GDM1 (cell line): Measurements from ENCODE around the gene GPR179.
A peak's percentile ranks its signal among the peaks of the same experiment; 100 is the strongest.

ENCODE experiments used
- DNase-seq: peaks from one replicate; lab custom pipeline; 2025; lab: John Stamatoyannopoulos, UW

The GPR179 gene

DNA sequence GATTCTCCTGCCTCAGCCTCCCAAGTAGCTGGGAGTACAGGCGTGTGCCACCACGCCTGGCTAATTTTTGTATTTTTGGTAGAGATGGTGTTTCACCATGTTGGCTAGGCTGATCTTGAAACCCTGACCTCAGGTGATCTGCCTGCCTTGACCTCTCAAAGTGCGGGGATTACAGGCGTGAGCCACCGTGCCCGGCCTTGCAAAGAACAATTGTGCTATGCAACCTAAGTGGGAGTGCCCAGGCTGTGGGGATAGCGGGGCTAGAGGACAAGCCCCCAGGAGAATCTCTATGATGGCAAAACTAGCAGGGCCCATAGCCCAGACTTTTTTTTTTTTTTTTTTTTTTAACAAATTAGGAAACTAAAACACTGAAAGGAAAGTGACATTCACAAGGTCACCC lies 2.0 kb upstream of the GPR179 start:
- no peak for DNase-seq

DNA sequence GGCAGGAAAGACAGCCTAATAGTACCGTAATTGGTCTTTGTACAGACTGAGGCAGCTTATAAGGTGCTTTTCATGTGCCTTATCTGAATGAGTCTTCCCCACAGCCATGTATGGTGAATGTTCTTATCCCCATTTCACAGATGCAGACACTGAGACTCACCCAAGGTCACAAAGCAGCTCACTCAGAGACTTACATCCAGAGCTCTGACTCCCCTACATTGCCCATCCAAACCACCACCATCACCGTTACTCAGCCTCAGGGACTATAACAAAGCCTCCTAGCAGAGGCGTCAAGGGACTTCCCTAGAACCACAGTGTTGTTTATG lies 627 bp upstream of the GPR179 start:
- DNase-seq = no peak

GRCh38 chr17:38342886-38343607 lies 709 bp downstream of the GPR179 start:
- DNase-seq = no peak

- DNase-seq = no peak
Observed at GRCh38 chr17:38341035-38341721, 2.6 kb downstream of the GPR179 start.

GRCh38 chr17:38339891-38340290 lies 3.9 kb downstream of the GPR179 start:
- DNase-seq = no peak

DNA sequence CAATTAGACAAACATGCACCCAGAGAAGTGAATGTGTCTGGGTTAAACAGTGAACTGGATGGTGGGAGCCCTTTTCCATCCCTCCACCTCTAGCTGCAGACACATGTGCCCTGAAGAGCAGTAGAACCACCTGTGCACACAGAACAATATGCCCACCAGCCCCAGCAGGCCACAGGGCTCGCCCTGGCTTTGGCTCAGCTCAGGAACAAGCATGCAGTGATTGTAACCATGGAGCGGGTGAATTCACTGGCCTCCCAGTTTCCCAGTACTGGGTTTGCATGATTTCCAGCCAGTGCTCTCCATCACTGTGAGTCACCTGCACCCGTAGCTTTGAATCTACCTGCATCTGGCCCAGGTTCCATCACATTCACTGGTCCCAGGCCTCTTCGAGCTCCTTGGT lies 5.2 kb downstream of the GPR179 start:
- DNase-seq = no peak

GRCh38 chr17:38338053-38338452 lies 5.7 kb downstream of the GPR179 start:
- DNase-seq = no peak

- no peak for DNase-seq
Observed at GRCh38 chr17:38336838-38337237, 6.9 kb downstream of the GPR179 start.

DNA sequence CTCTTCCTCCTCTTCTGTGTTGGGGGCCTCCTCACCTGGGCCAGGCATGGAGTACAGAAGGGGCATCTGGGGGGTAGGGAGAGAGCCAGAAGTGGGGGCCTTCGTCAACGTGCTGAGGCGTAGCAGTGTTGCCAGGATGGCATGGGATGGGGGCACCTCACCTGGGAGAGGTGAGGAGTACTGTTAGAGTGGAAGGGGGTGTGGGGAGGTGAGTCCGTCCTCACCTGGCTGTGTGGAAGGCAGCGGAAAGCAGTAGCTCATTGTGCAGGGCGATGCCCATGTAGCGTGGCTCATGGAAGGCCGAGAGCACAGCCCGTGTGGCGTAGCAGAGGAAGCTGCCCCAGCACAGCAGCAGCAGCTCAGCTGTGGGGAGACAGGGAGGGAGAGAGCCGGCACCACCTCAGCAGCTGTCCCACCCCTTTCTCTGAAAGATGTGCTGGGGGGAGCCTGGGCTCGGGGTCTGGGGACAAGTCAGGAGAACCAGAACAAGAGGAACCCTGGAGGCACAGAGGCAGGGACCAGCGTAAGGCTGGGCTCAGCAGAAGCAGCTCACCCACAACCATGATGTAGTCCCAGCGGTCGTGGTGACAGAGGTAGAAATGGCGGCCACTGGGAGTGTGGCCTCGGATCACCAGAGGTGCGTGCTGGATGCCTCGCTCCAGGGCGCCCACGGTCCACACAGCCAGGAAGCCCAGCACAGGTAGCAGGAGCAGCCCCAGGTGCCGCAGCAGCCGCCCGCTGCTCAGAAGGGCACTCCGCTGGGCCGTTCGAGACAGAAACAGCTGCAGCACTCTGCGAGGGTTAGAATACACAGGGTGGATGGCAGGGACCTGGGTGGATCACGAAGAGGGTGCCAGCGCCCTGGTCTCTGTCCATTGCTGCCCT lies 9.0 kb downstream of the GPR179 start:
- no peak for DNase-seq

DNA sequence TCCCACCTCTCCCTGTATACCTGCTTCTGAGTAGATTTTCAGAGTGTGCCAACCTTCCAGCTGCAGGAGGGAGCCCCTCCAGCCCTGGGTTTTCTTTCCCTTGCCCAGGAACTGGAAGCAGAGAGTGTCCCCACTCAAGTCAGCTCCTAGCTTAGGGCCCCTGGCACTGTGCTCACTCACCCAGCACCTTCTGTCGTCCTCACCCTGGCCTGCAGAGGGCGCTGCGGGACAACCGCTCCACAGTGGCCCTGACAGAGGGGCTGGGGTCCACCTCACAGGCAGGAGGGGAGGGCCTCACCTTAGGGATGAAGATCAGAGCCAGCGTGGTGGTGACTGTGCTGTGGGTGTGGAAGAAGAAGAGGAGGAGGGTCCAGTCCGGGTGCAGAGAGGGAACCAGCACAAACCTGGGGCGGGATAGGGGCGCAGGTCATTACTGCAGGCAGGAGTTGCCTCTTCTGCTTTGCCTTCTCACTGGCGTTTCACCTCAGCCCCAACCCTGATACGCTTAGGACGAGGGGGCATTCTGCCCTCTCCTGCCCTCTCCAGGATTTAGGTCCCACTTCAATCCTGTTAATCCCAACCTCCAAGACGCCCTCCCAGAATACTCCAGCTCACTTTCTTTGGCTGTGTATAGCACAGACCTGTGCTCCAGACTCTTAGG lies 10.0 kb downstream of the GPR179 start:
- DNase-seq = peak; percentile 40

- no peak for DNase-seq
Observed at GRCh38 chr17:38332735-38333134, 11.0 kb downstream of the GPR179 start.

DNA sequence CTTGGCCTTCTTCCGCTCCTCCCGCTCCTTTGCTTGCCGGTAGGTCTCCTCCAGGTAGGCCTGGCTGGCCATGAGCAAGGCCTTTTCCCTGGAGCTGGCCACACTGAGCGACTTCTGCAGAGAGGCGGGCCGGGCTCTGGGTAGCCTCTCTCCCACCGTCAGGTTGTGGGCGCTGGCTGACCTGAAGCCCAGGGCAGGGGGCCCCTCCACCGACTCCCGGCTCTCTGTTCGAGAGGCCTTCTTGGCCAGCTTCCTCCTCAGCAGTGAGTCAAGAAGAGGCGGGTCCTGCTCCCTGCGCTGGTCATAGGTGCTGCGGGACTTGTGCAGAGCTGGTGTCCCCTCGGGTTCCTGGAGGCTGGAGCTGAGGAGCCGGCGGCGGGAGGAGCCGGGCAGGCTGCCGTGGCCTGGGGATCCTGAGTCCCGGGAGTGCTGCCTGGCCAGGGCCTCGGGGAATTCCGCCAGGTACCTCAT lies 12.8 kb downstream of the GPR179 start:
- no peak for DNase-seq

DNA sequence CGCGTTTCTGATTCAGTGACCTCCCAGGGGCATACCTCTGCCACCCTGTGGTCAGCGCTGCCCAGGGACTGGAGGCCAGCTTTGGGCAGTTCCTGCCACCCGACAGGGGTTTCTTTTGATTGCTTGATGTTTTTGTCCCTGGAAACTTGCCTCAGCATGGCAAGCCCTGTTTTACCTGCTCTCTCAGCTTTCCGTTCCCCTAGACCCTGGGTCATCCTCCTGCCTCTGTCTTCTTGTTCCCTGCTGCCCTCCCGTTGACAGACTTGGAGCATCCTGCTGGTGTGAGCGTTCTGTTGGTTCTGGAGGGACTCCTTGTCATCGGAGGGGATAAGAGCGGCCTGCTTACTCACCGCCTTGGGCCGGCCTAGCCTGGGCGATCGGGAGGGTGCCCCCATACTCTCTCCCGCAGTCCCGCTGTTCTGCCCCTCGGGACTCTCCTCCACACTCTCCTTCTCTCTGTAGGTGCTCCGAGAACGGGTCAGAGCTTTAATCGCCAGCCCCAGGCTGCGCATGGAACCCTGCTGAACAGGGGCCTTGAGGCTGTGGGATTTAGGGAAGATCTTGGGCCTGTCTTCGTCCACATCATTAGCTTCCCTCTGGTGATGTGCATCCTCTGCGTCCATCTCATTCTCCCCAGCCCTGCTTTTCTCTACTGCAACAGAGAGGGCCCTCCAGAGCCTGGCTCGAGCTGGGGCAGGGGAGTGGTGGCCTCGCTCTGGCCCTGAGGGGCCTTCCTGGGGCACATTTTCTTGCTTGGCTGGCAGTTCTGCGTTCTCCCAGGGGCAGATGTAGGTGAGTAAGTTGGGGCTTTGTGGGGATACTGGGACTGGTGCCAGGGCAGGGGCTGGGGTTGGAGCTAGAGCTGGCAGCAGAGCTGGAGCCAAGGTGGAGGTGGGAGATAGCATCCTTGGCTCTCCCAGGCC lies 13.7 kb downstream of the GPR179 start:
- no peak for DNase-seq

DNA sequence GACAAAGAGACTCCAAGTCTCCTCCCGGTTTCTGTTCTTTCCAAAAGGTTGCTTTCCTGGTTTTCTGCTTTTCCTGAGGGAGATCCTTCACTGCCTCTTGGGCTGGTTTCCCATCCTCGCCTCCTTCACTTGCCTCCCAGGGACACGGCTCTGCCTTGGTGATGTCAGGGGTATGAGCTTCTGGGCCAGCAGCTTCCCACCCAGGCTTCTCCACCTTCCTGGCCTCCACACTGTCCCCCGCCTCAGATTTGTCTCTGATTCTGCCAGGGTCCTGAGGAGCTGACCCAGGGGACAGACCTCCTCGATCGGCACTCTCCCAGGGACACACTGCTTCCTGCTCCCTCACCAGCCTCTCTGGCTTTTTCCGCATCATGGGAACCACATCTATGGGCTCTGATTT lies 14.5 kb downstream of the GPR179 start:
- no peak for DNase-seq

DNA sequence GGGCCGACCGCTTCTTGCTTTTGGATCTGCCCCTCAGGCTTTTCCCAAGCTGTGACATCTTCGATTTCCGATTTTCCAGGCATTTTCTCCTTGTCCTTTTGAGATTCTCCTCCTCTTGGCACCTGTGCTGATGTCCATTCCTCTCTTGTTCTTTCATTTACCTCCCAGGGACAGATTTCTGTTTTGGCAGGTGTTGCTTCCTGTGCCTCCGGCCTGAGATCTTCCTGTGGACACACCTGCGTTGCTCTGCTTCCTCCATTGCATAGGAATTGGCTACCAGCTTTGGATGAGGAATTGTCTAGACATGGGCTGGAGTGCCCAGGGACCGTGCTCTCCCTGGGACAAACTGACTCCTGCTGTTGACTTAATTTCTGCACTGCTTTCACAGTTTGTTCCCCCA lies 15.1 kb downstream of the GPR179 start:
- DNase-seq = no peak

GRCh38 chr17:38327936-38328335 lies 15.8 kb downstream of the GPR179 start:
- DNase-seq = no peak

DNA sequence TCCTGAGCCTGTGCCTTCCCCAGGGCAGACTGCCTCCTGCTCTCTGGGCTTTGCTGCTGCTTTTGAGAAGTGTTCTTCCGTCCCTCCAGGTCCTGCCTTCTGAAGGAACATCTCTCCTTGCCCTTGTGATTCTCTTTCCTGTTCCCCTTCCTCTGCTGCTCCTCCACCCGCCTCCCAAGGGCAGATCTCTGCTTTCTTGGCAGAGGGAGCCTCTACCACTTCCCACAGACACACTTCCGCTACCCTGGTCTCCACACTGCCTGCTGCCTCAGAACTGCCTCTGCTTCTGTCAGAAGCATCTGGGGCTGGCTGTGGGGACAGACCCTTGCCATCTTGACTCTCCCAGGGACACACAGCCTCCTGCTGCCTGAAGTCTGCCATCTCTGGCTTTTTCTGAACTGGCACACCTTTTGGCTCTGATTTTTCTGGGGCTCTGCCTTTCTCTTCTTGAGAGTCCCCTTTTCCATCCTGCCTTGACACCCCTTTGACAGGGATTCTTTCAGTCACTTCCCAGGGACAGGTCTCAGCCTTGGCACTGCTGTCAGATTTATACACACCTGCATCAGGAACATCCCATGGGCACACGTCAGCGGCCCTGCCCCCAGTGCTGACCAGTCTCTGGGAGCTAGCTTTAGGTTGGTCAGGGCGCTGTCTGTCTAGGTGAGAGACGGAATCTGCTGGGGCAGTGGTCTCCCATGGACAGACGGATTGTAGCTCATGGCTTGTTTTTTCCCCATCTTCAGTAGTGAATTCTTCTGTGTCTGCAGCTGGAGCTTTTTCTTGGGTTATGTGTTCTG lies 16.6 kb downstream of the GPR179 start:
- DNase-seq = peak; percentile 82

- no peak for DNase-seq
Observed at GRCh38 chr17:38325221-38325851, 18.4 kb downstream of the GPR179 start.

DNA sequence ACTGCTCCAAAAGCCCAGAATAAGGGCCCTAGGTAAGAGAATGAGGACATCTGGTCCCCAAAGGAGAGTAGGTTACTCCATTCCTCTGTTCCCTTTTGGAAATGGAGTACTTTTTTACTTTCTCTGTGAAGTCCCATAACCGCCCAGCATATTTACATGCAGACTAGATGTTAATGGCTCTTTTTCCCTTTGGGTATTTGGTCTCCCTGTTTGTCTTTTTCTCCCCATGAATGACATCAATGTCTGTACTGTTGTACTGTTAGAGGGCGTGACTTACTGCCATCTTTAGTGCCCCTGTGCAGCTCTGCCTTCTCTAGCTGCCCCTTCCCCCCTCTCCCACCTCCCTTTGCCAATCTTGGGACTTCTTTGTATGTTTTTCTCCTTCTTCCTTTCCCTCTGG lies 19.0 kb downstream of the GPR179 start:
- no peak for DNase-seq

GRCh38 chr17:38324141-38324697 lies 19.5 kb downstream of the GPR179 start:
- DNase-seq = no peak
